DOHH2 (cell line): Measurements from ENCODE around the gene XRCC5.

Experiments
- H3F3A ChIP-seq: fragments of 200-600 bp; sonication (generic), shearing (Covaris generic); 2 replicates; pipeline ENCODE4 v1.6.0; 2016; ENCODE audit warnings: antibody characterized with exemption, mild to moderate bottlenecking; ENCODE audit not compliant: control insufficient read depth, insufficient read depth
- H3K27ac ChIP-seq: fragments of 200-600 bp; sonication (generic); 2 replicates; pipeline ENCODE4 v1.5.1; 2014; ENCODE audit warnings: low read depth, mild to moderate bottlenecking, low read length, moderate library complexity
- H3K27me3 ChIP-seq: fragments of 200-600 bp; sonication (generic); 2 replicates; pipeline ENCODE4 v1.6.1; 2014; ENCODE audit warnings: mild to moderate bottlenecking, low read length, mixed read lengths; ENCODE audit not compliant: control insufficient read depth
- H3K36me3 ChIP-seq: fragments of 200-600 bp; sonication (generic); 2 replicates; pipeline ENCODE4 v1.6.1; 2014; ENCODE audit warnings: mild to moderate bottlenecking, low read length, moderate library complexity, mixed read lengths; ENCODE audit not compliant: control insufficient read depth
- H3K4me1 ChIP-seq: fragments of 200-600 bp; sonication (generic); 2 replicates; pipeline ENCODE4 v1.6.1; 2014; ENCODE audit warnings: mild to moderate bottlenecking, low read length, mixed read lengths; ENCODE audit not compliant: control insufficient read depth
- H3K4me2 ChIP-seq: fragments of 200-600 bp; sonication (generic); 2 replicates; pipeline ENCODE4 v1.6.0; 2014; ENCODE audit warnings: mild to moderate bottlenecking, low read length, moderate library complexity
- H3K4me3 ChIP-seq: fragments of 200-600 bp; sonication (generic); 2 replicates; pipeline ENCODE4 v1.5.1; 2014; ENCODE audit warnings: mild to moderate bottlenecking, low read length, mixed read lengths
- H3K79me2 ChIP-seq: fragments of 200-600 bp; sonication (generic); 2 replicates; pipeline ENCODE4 v1.6.1; 2014; ENCODE audit warnings: mild to moderate bottlenecking, low read length, mixed read lengths; ENCODE audit not compliant: control insufficient read depth
- H3K9me2 ChIP-seq: fragments of 200-600 bp; sonication (generic); replicated peaks from 2 replicates; pipeline ENCODE4 v1.6.1; 2014; ENCODE audit warnings: mild to moderate bottlenecking, low read length, mixed read lengths; ENCODE audit not compliant: control insufficient read depth
- H3K9me3 ChIP-seq: fragments of 200-600 bp; sonication (generic); 2 replicates; pipeline ENCODE4 v1.6.1; 2014; ENCODE audit warnings: antibody characterized with exemption, low read length, mixed read lengths; ENCODE audit not compliant: control insufficient read depth, insufficient read depth
- H4K20me1 ChIP-seq: fragments of 200-600 bp; sonication (generic); 2 replicates; pipeline ENCODE4 v1.6.0; 2014; ENCODE audit warnings: low read depth, mild to moderate bottlenecking, antibody characterized with exemption, low read length, moderate library complexity; ENCODE audit not compliant: control insufficient read depth, insufficient read depth
- CTCF ChIP-seq: fragments of 200-600 bp; sonication (generic); IDR thresholded peaks from one replicate; pipeline ENCODE4 v1.5.1; 2014; ENCODE audit warnings: antibody characterized with exemption, mild to moderate bottlenecking, low read depth, low read length; ENCODE audit not compliant: poor library complexity, severe bottlenecking
- EZH2phosphoT487 ChIP-seq: fragments of 200-600 bp; sonication (generic); IDR thresholded peaks from 2 replicates; pipeline ENCODE4 v1.6.1; 2017; ENCODE audit warnings: borderline replicate concordance, mild to moderate bottlenecking, antibody characterized with exemption, low read length, moderate library complexity, mixed read lengths

XRCC5 gene

GRCh38 chr2:216101109-216101508 is 8.0 kb upstream of the XRCC5 start:
- H3K4me3 ChIP-seq = no peak overlapping the region
- no peaks in the 10 kb centered on the region for H3F3A ChIP-seq
- no peaks in the 10 kb centered on the region for H4K20me1 ChIP-seq
- TF ChIP-seq EZH2phosphoT487 (no peak), CTCF (no peak)
- H3K36me3 ChIP-seq = no peaks in the 10 kb centered on the region
- no peaks in the 10 kb centered on the region for H3K9me2 ChIP-seq
- H3K79me2 ChIP-seq = no peaks in the 10 kb centered on the region
- H3K4me2 ChIP-seq = no peak overlapping the region
- no peak overlapping the region for H3K27ac ChIP-seq
- no peaks in the 10 kb centered on the region for H3K9me3 ChIP-seq
- no peaks in the 10 kb centered on the region for H3K4me1 ChIP-seq
- peaks cover 11% of the 10 kb centered on the region for H3K27me3 ChIP-seq

GRCh38 chr2:216103213-216103612 is 5.9 kb upstream of the XRCC5 start:
- no peak overlapping the region for H3K4me3 ChIP-seq
- H3K4me2 ChIP-seq = no peak overlapping the region
- no peak overlapping the region for H3K27ac ChIP-seq
- no peaks in the 10 kb centered on the region for H3K36me3 ChIP-seq
- no peaks in the 10 kb centered on the region for H3K9me3 ChIP-seq
- H3K27me3 ChIP-seq = peaks cover 8% of the 10 kb centered on the region
- H3K9me2 ChIP-seq = no peaks in the 10 kb centered on the region
- no peak for TF ChIP-seq EZH2phosphoT487
- TF ChIP-seq CTCF = no peak
- no peaks in the 10 kb centered on the region for H3K79me2 ChIP-seq
- H3K4me1 ChIP-seq = peaks cover 1% of the 10 kb centered on the region; the same call in 1 of the 2 replicates
- no peaks in the 10 kb centered on the region for H4K20me1 ChIP-seq
- no peaks in the 10 kb centered on the region for H3F3A ChIP-seq

GRCh38 chr2:216104691-216105090 is 4.5 kb upstream of the XRCC5 start:
- no peaks in the 10 kb centered on the region for H4K20me1 ChIP-seq
- H3K4me1 ChIP-seq = peaks cover 6% of the 10 kb centered on the region
- H3F3A ChIP-seq = 0 out of 2 replicates have a peak, but pooled peaks cover under 1% of the 10 kb centered on the region
- H3K27me3 ChIP-seq = peaks cover 8% of the 10 kb centered on the region
- TF ChIP-seq EZH2phosphoT487 (no peak), CTCF (no peak)
- no peak overlapping the region for H3K4me3 ChIP-seq
- H3K4me2 ChIP-seq = no peak overlapping the region
- H3K9me3 ChIP-seq = no peaks in the 10 kb centered on the region
- no peaks in the 10 kb centered on the region for H3K9me2 ChIP-seq
- H3K36me3 ChIP-seq = peaks cover 2% of the 10 kb centered on the region
- no peak overlapping the region for H3K27ac ChIP-seq
- peaks cover 6% of the 10 kb centered on the region for H3K79me2 ChIP-seq
